HepG2 (cell line): ENCODE results near the gene CLDN3. TPM values are rescaled to one million over a fixed set of nuclear protein-coding genes. Genes with fewer than 3 reads are reported as not detected.

ENCODE experiments used
- ATAC-seq: fragments of 200-7000 bp; cut with Tn5 transposase; 3 replicates; pipeline ENCODE4 v1.9.1; 2020; ENCODE audit warnings: mild to moderate bottlenecking, moderate library complexity
- BruUV-seq: library from RNA; stranded (reverse); fragments of 400-500 nt; replicated peaks from 2 replicates; lab custom pipeline; 2021; lab: Mats Ljungman, UMichigan
- CTCF ChIA-PET: fragments of 300-600 bp; formaldehyde crosslinking; extraction: SDS; loops from one replicate; lab custom pipeline; 2021; ENCODE audit warnings: low total read pairs, inconsistent platforms, low intra/inter-chr PET ratio; lab: Yijun Ruan, JAX
- POLR2A ChIA-PET: fragments of 350-600 bp; sonication (Branson Sonifier 250); formaldehyde crosslinking; loops from one replicate; lab custom pipeline; 2020; ENCODE audit warnings: antibody characterized with exemption, inconsistent platforms; lab: Yijun Ruan, JAX
- DNase-seq: peaks from one replicate; pipeline ENCODE4 v3.0.0-alpha.2; 2015; ENCODE audit warnings: low spot score
- FAIRE-seq: peaks from 3 replicates; lab custom pipeline; 2011; peaks lifted over from hg19 to GRCh38; lab: Jason Lieb, UNC
- H2AFZ ChIP-seq: one replicate; pipeline ENCODE4 v1.6.1; 2011; ENCODE audit warnings: low read length, inconsistent platforms
- H3K27ac ChIP-seq: fragments of 300-600 bp; 3 replicates; pipeline ENCODE4 v1.8.0; 2011; ENCODE audit warnings: mixed run types, mild to moderate bottlenecking, mixed read lengths, low read length, inconsistent platforms; ENCODE audit not compliant: insufficient read depth; ENCODE audit errors: extremely low read length
- H3K27me3 ChIP-seq, 2 experiments: fragments of 200-600 bp in 1 of 2; 2 replicates in 1 of 2; 3 replicates in 1 of 2; pipeline versions ENCODE4 v1.6.0 to v1.8.0; 2011; ENCODE audit warnings: low read length in 2 of 2, mild to moderate bottlenecking in 2 of 2, moderate library complexity in 2 of 2, inconsistent platforms in 1 of 2; ENCODE audit not compliant: insufficient read depth in 2 of 2, control insufficient read depth in 1 of 2
- H3K36me3 ChIP-seq, 2 experiments: fragments of 200-600 bp in 1 of 2; replicated peaks in 1 of 2; 2 replicates in 1 of 2; 3 replicates in 1 of 2; pipeline versions ENCODE4 v1.5.1 to v1.8.0; 2011; ENCODE audit warnings: low read length in 2 of 2, inconsistent platforms in 1 of 2; ENCODE audit not compliant: insufficient read depth in 2 of 2, control insufficient read depth in 1 of 2
- H3K4me1 ChIP-seq: 2 replicates; pipeline ENCODE4 v1.5.1; 2012; ENCODE audit warnings: low read length, inconsistent platforms; ENCODE audit not compliant: insufficient read depth
- H3K4me2 ChIP-seq: 2 replicates; pipeline ENCODE4 v1.6.0; 2011; ENCODE audit warnings: low read depth, low read length, inconsistent platforms
- H3K4me3 ChIP-seq, 3 experiments: fragments of 200-600 bp in 1 of 3; sonication (generic), shearing (Covaris generic) in 1 of 3; replicated peaks in 1 of 3; 2 replicates each; pipeline ENCODE4 v1.5.1; 2011 to 2016; ENCODE audit warnings: low read length in 3 of 3, inconsistent platforms in 2 of 3, low read depth in 2 of 3, mild to moderate bottlenecking in 2 of 3, control low read depth in 1 of 3, mixed read lengths in 1 of 3; ENCODE audit not compliant: insufficient read depth in 1 of 3
- H3K79me2 ChIP-seq: one replicate; pipeline ENCODE4 v1.6.1; 2011; ENCODE audit warnings: low read length, inconsistent platforms; ENCODE audit not compliant: insufficient read depth
- H3K9ac ChIP-seq: 2 replicates; pipeline ENCODE4 v1.6.0; 2011; ENCODE audit warnings: mild to moderate bottlenecking, low read depth, low read length, inconsistent platforms; ENCODE audit not compliant: insufficient read depth
- H3K9me3 ChIP-seq: 2 replicates; pipeline ENCODE4 v1.5.1; 2012; ENCODE audit warnings: mild to moderate bottlenecking, low read length
- H4K20me1 ChIP-seq: 2 replicates; pipeline ENCODE4 v1.6.0; 2011; ENCODE audit warnings: inconsistent platforms, mild to moderate bottlenecking, low read length, moderate library complexity; ENCODE audit not compliant: insufficient read depth
- ATF7 ChIP-seq, 2 experiments: fragments of 450-650 bp in 1 of 2; sonication (generic) in 1 of 2; formaldehyde crosslinking in 1 of 2; IDR thresholded peaks; 2 replicates each; pipeline versions ENCODE4 v1.4.0 to v1.6.1; 2016 to 2020; ENCODE audit warnings: antibody characterized with exemption in 1 of 2, mild to moderate bottlenecking in 1 of 2, missing genetic modification reagents in 1 of 2
- EED ChIP-seq: sonication (generic); formaldehyde crosslinking; IDR thresholded peaks from 2 replicates; pipeline ENCODE4 v1.5.0; 2020; ENCODE audit warnings: mild to moderate bottlenecking, missing genetic modification reagents
- EZH2 ChIP-seq: conservative IDR thresholded peaks from 2 replicates; pipeline ENCODE4 v1.6.1; 2012; ENCODE audit warnings: mild to moderate bottlenecking, low read depth, low read length, moderate library complexity
- FOXJ3 ChIP-seq: sonication (generic); formaldehyde crosslinking; IDR thresholded peaks from 2 replicates; pipeline ENCODE4 v1.4.0; 2020; ENCODE audit warnings: missing genetic modification reagents, mild to moderate bottlenecking, borderline replicate concordance
- HIVEP1 ChIP-seq: sonication (generic); formaldehyde crosslinking; IDR thresholded peaks from 2 replicates; pipeline ENCODE4 v1.4.0; 2020; ENCODE audit warnings: mild to moderate bottlenecking, missing genetic modification reagents
- IKZF1 ChIP-seq: fragments of 450-650 bp; IDR thresholded peaks from 2 replicates; pipeline ENCODE4 v1.7.1; 2016
- LBX2 ChIP-seq: sonication (generic); formaldehyde crosslinking; IDR thresholded peaks from 2 replicates; pipeline ENCODE4 v1.5.0; 2020; ENCODE audit warnings: missing genetic modification reagents, mild to moderate bottlenecking, borderline replicate concordance
- MLXIP ChIP-seq: sonication (generic); formaldehyde crosslinking; IDR thresholded peaks from 2 replicates; pipeline ENCODE4 v1.9.0; 2021; ENCODE audit warnings: missing genetic modification reagents, borderline replicate concordance
- NFRKB ChIP-seq: fragments of 450-650 bp; IDR thresholded peaks from 2 replicates; pipeline ENCODE4 v1.6.1; 2017
- PRMT3 ChIP-seq: sonication (generic); formaldehyde crosslinking; IDR thresholded peaks from 2 replicates; pipeline ENCODE4 v1.8.1; 2022; ENCODE audit warnings: low read depth, mild to moderate bottlenecking, moderate library complexity, missing genetic modification reagents, borderline replicate concordance
- RNF2 ChIP-seq: fragments of 450-650 bp; conservative IDR thresholded peaks from 2 replicates; pipeline ENCODE4 v1.6.1; 2016; ENCODE audit warnings: low read depth
- SMYD3 ChIP-seq: sonication (generic); formaldehyde crosslinking; IDR thresholded peaks from 2 replicates; pipeline ENCODE4 v1.8.1; 2023; ENCODE audit warnings: mild to moderate bottlenecking, missing genetic modification reagents
- ZBTB8A ChIP-seq: sonication (generic); formaldehyde crosslinking; IDR thresholded peaks from 2 replicates; pipeline ENCODE4 v1.4.0; 2020; ENCODE audit warnings: mild to moderate bottlenecking, low read depth, missing genetic modification reagents, borderline replicate concordance
- ZEB1 ChIP-seq: IDR thresholded peaks from 2 replicates; pipeline ENCODE4 v1.6.1; 2012; ENCODE audit warnings: mild to moderate bottlenecking, low read depth, inconsistent platforms; ENCODE audit not compliant: insufficient replicate concordance
- ZNF281 ChIP-seq: sonication (generic); formaldehyde crosslinking; IDR thresholded peaks from 2 replicates; pipeline ENCODE4 v1.4.0; 2020; ENCODE audit warnings: missing genetic modification reagents, borderline replicate concordance
- ZNF282 ChIP-seq: fragments of 450-650 bp; IDR thresholded peaks from 2 replicates; pipeline ENCODE4 v1.6.1; 2018; ENCODE audit not compliant: partially characterized antibody
- ZNF501 ChIP-seq: sonication (generic); formaldehyde crosslinking; IDR thresholded peaks from 2 replicates; pipeline ENCODE4 v1.5.1; 2020; ENCODE audit warnings: mild to moderate bottlenecking, moderate library complexity, missing genetic modification reagents
- WGBS: methylation state at CpG from one replicate; pipeline ENCODE4 v1.1.6; 2017; ENCODE audit warnings: low lambda C conversion rate; 5-methylcytosine and 5-hydroxymethylcytosine counted together
- in situ Hi-C: cut with HindIII; loops from 2 replicates; pipeline ENCODE4 v1.10.0; 2017; ENCODE audit warnings: low pct_unique_long_range_greater_than_20kb; ENCODE audit not compliant: extremely low pct_ligation_motif_present
- intact Hi-C: fragments of 100-400 bp; cut with micrococcal nuclease; formaldehyde crosslinking; loops from one replicate; pipeline ENCODE4 v1.10.0; 2022; ENCODE audit not compliant: unreplicated experiment
- polyA plus RNA-seq, 8 experiments: library from polyadenylated mRNA; depleted of rRNA in 3 of 8; stranded (reverse) in 7 of 8; unstranded in 1 of 8; fragments of >200 nt; fragmentation: Illumina TruSeq in 4 of 8; extraction: Trizol in 4 of 8; gene quantifications; 2 replicates each; pipeline versions ENCODE4 v1.2.1 to v1.2.3, GENCODE V29; 2011 to 2016; ENCODE audit warnings: low read depth in 4 of 8, missing spikeins in 1 of 8, mixed read lengths in 1 of 8; ENCODE audit not compliant: insufficient read depth in 1 of 8
- total RNA-seq, 5 experiments: library from RNA; depleted of rRNA; stranded (reverse); fragments of >200 nt; fragmentation: Illumina TruSeq; extraction: Trizol; gene quantifications; 2 replicates each; pipeline ENCODE4 v1.2.3, GENCODE V29; 2016; ENCODE audit warnings: low read depth in 1 of 5

The CLDN3 gene
- total and polyA plus RNA-seq, 2 of the 13 experiments (the other 11 are each of a cell fraction or from before 2014, with no cell fraction given), result 0.31 to 0.51 TPM

DNA sequence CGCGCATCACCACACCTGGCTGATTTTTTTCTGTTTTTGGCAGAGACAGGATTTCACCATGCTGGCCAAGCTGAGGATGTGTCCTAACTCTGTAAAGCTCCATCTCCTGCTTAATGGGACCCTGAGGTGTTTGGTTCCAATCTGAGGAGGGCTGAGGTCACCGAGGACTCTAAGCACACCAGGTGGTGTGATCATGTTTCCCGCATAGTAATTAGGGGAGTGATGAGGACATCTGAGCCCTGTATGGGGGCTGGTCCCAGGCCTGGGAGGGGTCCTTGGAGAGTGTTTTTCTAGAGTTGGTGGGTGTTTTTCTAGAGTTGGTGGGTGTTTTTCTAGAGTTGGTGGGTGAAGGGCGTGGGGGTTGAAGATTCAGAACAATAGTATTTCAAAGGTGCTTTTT is 28.5 kb downstream of the CLDN3 start (continued):
- TF ChIP-seq SMYD3 (CRISPR knock-in tag) (no peak), FOXJ3 (CRISPR knock-in tag) (no peak), EED (CRISPR knock-in tag) (no peak), HIVEP1 (CRISPR knock-in tag) (no peak), NFRKB (no peak), ZNF281 (CRISPR knock-in tag) (no peak)

DNA sequence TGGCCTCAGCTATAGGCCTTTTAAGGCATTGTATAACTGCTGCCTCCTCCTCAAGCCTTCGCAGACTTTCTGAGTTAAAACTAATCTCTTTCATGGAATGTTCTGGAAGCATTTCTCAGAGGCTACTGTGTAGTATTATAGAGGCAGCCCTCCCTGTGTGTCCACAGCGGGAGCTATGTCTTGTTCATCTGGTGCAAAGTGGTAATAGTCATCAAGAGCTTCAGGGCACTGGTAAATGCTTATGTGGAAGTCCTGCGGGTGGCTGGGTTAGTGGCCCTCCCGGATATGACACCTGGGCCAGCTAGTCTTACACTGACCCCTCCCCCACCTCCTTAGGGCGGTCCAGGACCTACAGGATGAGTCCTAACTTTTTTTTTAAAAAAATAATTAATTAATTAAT is 29.3 kb downstream of the CLDN3 start:
- H4K20me1 ChIP-seq, result no peaks in the 10 kb centered on the region
- TF ChIP-seq ZEB1, result no peak
- TF ChIP-seq ZNF501 (CRISPR knock-in tag), result no peak
- TF ChIP-seq ATF7 (IDR thresholded peaks at IDR 0.05), result no peak
- no peak for TF ChIP-seq ATF7 (CRISPR knock-in tag; IDR thresholded peaks at IDR 0.05)
- no peak for TF ChIP-seq PRMT3 (CRISPR knock-in tag)
- no peak for TF ChIP-seq ZNF282
- TF ChIP-seq ZBTB8A (CRISPR knock-in tag), result no peak
- no peak for TF ChIP-seq IKZF1
- TF ChIP-seq RNF2, result no peak
- TF ChIP-seq EZH2, result no peak
- TF ChIP-seq MLXIP (CRISPR knock-in tag), result no peak
- TF ChIP-seq LBX2 (CRISPR knock-in tag), result no peak
- peaks cover 0 to 9% of the 10 kb centered on the region in 2 experiments; a peak in 1 of 5 replicates for H3K36me3 ChIP-seq
- H3K27me3 ChIP-seq, result no peaks in the 10 kb centered on the region
- ChIA-PET CTCF (no interaction called here), POLR2A (no interaction called here)
- H3K4me2 ChIP-seq, result no peak overlapping the region
- DNase-seq (no peak), ATAC-seq (no peak), FAIRE-seq (no peak)
- intact Hi-C loops, result loop anchor here (5.0 kb wide), 1 partner anchor 117 kb away; no protein-coding TSS in a partner anchor
- no peaks in the 10 kb centered on the region for H3K9me3 ChIP-seq
- H2AFZ ChIP-seq, result no peak overlapping the region
- no peak overlapping the region for H3K27ac ChIP-seq
- H3K79me2 ChIP-seq, result no peaks in the 10 kb centered on the region
- in situ Hi-C loops, result no loop called here
- peaks cover 37% of the 10 kb centered on the region for H3K4me1 ChIP-seq
- WGBS, result 80% methylated on average over 5 of the region's 5 CpGs
- no peak overlapping the region for H3K9ac ChIP-seq
- no peak overlapping the region for H3K4me3 ChIP-seq
- BruUV-seq, result no TSS peak
